Glomerular visceral epithelial cell (primary cell): Measurements from ENCODE around the gene TGFBR2.

Source experiments
- DNase-seq: peaks from one replicate; pipeline ENCODE4 v3.0.0-alpha.2; 2016; ENCODE audit errors: extremely low spot score

TGFBR2 gene

GRCh38 chr3:30673425-30674341, 67.3 kb downstream of the TGFBR2 start:
- no peak for DNase-seq

- no peak for DNase-seq
These were observed 68.6 kb downstream of the TGFBR2 start for GRCh38 chr3:30675006-30675405.

- no peak for DNase-seq
These were observed 69.4 kb downstream of the TGFBR2 start for GRCh38 chr3:30675774-30676173.

DNA sequence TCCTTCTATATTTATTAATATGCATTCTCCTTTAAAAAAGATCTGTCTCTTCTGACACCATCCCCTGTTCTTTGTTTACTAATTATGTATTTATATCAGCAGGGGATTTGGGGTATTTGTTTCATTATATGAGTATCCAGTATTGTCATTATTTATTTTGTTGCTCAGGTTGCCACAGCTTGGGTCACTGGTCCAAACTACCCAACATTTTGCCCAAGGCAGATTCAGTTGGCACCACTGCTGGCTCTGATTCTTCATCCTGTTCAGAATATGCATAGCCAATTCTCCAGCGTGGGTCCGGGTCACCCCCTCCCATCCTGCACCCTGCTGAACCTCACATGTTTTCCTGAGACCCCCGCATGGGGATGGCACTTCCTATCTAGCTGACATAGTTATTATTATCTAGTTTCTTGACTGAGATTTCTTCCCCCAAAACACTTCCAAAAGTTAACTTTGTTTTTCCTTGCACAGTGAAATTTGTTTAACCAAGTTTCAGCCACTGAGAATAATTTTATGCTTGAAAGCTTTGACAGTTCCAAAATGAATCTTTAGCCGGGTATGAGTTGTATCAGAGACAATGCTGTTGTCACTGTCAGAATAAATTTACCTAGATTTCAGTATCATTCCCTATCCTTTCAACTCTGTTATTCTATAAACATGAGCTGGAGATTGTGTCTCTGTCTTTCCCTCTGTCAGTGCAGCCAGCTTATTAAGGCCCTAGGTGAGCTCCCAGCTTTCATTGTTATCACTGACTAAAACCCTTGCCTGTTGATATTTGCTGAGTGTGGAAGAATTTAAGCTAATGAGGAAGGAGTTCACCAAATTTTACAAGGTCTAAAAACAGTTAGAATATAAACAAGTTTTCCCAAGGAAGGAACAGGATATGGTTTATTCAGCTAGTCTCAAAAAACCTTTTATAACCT, 70.3 kb downstream of the TGFBR2 start:
- no peak for DNase-seq

DNA sequence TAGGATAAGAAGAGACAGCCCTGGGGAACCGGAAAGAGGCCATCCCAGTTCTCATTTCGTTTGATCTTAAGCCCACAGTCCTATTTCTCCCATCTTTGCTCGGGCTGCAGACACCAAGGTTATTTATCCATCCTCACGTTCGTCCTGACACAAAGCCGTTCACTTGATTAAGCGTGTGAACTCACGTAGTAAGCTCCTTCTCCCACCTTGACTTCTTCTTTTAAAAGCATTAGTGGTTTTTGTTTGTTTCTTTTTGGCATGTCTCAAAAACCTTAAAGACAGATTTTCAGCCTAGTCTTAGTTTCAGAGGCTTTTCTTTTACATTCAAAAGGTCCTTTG, 70.9 kb downstream of the TGFBR2 start:
- no peak for DNase-seq

DNA sequence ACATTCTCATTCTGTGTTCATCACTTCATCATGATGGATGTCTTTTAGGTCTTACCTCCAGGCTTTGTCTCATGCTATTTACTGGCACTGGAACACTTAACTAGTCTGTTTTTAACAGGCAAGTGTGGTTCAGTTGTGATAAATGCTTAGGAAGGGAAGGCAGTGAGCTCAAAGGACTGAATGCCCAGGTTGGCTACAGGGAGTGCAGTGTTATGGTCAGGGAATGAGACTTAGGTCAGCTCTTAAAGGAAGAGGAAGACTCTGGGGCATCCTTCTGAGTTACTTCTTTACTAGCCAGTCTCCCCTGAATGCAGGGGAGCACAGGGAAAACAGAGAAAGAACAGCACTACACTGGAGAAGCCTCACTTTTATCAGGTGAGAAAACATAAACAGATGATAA, 72.6 kb downstream of the TGFBR2 start:
- DNase-seq = no peak

DNA sequence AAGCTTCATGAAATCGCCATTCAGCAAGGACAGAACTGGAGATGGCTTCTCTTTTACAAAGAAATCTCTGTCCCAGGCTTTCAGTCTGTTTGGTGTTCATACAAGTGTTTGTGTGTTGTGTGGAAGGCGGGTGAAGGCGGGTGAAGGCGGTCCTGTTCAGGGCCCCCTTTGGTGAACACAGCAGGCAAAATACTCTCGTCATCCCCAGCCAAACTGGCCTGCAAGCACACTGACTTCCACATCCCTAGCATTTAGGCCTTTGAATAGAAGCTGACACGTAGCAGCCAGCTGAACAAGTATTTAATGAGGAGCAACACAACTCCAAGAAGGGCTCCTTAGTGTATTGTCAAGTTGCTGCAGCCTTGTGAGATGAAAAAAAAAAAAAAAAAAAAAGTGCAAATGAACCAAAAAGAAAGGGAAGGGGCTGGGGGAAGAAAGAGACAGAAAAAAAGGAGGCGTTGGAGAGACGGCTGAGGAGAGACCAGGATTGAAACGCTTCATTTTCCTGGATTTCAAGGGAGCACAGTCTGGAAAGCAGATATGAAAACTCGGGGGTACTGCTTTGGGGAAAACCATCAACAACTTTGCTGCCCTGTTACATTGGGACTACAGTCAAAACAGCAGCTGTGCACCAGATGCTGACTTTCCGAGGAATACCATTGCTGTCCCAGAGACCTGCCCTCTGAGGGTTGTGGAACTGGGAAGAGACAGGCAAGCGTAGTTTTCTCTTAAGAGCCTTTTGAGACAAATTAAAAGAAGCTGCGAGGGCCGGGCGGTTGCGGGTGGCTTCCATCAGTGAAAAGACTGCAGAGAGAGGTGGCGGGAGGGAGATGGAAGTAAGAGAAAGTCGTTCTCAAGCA, 74.6 kb downstream of the TGFBR2 start:
- DNase-seq = no peak

DNA sequence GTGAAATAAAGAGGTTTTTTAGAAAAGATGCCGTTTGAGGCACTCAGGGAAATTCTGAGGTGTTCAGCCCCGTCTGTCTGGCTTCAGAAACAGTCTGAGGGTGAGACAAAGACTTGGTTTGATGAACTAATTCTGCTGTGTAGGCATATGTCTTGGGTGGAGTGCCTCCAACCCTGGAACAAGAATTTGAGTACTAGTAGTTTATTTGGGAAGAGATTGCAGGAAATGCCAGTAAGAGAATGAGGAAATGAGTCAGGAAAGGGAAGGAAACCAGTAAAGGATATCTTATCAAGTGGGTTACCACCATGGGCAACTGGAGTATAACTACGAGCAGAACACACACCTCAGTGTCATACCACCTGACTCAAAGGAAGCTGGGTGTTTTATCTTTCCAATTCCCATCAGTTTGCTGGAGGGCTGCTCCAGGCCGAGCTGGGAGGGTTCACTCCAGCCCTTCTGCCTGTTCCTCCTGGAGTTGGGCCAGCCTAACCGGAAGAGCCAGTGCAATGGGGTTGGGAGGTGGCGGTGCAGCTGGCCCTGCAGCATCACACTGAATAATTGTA, 75.3 kb downstream of the TGFBR2 start:
- no peak for DNase-seq

DNA sequence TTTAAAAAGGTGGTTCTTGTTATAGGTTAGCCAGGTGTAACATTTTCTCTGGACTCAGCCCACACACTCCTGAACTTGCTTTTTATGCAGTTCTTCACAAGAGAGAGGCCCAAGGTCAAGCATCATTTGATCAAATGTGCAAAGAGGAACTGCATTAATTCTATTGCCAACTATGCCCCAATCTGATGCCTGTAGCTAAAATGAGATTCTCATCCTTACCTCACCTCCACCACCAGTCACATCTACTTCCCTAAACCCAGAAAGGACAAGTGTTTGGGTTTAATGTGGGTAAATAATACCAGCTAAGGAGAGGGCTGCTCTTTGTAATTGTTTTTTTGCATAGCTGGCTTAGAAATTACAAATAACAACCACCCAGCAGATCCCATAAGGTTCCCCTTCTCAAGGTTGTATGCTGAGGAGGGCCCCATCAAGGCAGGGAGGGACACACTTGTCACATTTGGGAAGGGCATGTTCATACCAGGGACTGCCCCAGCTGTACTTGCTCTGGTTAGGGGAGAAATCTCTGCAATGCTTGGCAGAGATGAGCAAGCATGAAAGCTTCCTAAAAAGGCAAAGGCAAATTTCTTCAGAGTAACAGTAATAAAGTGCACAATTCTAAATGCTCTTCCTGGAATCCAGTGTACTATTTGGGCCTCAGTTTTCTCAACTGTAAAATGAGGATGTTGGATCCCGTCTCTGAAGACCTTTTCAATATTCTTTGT, 76.2 kb downstream of the TGFBR2 start:
- no peak for DNase-seq

DNA sequence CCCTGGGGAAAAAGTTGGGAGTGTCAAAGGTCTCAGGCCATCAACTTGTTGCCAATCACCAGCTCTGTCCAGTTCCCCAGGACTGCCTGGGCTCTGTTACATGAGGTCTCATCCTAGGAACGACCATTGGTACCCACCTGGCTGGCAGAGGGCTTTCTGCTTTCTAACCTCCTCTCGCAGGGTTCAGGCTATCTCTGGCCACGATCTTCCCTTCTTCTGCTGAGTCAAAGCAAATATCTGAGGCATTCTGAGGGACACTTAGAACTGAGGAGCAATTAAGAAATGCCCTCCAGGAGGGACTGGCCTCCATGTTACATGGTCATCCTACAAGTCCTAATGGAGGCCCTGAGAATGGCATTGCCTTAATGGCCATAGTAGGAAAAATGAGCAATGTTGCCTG, 77.4 kb downstream of the TGFBR2 start:
- DNase-seq = no peak

- no peak for DNase-seq
These were observed 78.0 kb downstream of the TGFBR2 start for GRCh38 chr3:30684356-30684755.

GRCh38 chr3:30685267-30685667, 78.9 kb downstream of the TGFBR2 start:
- no peak for DNase-seq

- DNase-seq = no peak
These were observed 79.8 kb downstream of the TGFBR2 start for GRCh38 chr3:30686176-30686575.

DNA sequence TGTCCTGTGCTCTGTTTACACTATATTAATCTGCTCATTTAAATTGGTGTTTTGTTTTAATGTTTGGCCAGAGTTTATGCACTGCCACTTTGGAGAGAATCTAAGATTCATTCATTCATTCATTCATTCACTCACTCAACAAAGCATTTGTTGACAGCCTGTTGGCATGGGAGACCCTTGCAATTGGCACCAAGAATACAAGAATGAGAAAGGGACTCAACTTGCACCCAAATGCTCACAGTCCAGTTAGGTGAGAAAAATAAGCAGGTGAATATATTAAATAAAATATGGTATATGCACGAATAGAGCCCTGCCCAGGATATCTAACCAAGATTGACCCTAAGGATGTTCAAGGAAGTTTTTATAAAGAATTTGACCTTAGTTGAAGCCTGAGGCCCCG, 80.4 kb downstream of the TGFBR2 start:
- no peak for DNase-seq

DNA sequence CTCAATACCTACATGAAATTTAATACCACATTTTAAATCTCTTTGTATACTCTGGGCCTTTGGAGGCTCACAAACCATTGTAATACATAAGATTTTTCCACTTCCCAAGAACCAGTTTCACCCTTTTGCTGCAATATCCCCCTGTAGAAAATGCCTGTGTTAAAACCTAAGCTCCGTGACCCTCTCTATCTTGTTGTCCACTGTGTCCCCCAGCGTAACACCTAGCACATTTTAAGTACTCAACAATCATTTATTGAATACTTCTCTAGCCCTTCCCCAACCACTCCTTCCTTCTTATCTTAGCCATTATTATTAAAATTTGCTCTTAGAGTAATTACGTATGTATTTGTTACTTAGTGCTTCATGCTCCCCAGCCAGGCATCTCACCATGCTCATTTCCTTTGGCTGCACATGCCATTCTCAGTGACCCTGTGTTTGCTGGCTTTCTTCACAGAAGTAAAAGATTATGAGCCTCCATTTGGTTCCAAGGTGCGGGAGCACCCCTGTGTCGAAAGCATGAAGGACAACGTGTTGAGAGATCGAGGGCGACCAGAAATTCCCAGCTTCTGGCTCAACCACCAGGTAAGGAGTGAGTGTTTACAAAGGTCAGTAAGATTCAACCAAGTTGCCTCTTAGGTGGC, 81.6 kb downstream of the TGFBR2 start:
- no peak for DNase-seq

GRCh38 chr3:30688776-30689641, 82.6 kb downstream of the TGFBR2 start:
- peak; percentile 53 for DNase-seq

- no peak for DNase-seq
These were observed 83.8 kb downstream of the TGFBR2 start for GRCh38 chr3:30690199-30690598.

DNA sequence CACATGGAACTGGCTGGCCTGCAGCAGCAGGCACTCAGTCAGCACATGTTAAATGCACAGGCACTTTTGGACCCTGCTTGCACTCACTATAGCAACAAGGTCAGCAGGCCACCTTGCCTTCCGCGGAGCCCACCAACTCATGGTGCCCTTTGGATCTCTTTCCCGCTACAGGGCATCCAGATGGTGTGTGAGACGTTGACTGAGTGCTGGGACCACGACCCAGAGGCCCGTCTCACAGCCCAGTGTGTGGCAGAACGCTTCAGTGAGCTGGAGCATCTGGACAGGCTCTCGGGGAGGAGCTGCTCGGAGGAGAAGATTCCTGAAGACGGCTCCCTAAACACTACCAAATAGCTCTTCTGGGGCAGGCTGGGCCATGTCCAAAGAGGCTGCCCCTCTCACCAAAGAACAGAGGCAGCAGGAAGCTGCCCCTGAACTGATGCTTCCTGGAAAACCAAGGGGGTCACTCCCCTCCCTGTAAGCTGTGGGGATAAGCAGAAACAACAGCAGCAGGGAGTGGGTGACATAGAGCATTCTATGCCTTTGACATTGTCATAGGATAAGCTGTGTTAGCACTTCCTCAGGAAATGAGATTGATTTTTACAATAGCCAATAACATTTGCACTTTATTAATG, 85.0 kb downstream of the TGFBR2 start:
- peak; percentile 14 for DNase-seq

DNA sequence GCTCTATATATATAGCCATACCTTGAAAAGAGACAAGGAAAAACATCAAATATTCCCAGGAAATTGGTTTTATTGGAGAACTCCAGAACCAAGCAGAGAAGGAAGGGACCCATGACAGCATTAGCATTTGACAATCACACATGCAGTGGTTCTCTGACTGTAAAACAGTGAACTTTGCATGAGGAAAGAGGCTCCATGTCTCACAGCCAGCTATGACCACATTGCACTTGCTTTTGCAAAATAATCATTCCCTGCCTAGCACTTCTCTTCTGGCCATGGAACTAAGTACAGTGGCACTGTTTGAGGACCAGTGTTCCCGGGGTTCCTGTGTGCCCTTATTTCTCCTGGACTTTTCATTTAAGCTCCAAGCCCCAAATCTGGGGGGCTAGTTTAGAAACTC, 85.5 kb downstream of the TGFBR2 start:
- no peak for DNase-seq
